HG02763 (cell line): ENCODE data around the gene LEMD2.

ENCODE experiments used
- ATAC-seq: cut with Tn5 transposase; IDR thresholded peaks from one replicate; pipeline ENCODE4 v1.9.1; 2021; ENCODE audit warnings: mild to moderate bottlenecking, moderate library complexity; ENCODE audit not compliant: unreplicated experiment

The LEMD2 gene

GRCh38 chr6:33725222-33725621 lies 63.7 kb downstream of the LEMD2 start:
- no peak for ATAC-seq

- ATAC-seq, result no peak
Observed at GRCh38 chr6:33724102-33725023, 64.6 kb downstream of the LEMD2 start.

DNA sequence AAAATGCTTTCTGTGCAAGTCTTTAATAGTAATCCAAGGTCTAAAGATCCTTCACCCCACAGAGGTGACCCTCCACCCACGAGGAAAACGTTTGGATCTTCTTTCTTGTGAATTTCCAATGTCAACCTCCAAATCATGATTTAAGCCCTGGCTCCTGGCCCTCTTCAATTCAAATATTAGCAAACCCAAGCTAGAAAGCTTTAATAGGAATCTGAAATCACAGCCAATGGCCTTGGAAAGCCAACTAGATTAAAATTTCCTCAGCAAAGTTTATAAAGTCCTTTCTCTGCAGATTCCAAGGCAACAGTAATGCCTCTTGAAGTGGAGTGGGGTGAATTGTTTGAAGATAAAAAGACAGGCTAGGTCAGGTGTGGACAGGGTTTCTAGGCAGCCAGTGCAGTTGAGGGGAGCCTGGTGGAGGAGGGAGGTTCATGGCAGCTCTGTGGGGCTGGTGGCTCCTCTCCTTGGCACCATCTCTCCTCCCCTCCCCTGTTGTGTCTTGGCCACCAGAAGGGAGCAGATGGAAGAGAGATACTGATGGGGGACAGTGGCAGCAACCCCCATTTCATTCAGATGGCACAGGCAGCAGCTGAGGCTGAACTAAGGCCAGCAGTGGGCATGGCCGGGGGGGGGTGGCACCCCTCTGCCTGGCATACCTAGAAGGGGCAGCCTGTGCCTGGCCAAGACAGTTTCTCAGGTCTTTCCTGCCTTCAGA lies 65.4 kb downstream of the LEMD2 start:
- no peak for ATAC-seq

DNA sequence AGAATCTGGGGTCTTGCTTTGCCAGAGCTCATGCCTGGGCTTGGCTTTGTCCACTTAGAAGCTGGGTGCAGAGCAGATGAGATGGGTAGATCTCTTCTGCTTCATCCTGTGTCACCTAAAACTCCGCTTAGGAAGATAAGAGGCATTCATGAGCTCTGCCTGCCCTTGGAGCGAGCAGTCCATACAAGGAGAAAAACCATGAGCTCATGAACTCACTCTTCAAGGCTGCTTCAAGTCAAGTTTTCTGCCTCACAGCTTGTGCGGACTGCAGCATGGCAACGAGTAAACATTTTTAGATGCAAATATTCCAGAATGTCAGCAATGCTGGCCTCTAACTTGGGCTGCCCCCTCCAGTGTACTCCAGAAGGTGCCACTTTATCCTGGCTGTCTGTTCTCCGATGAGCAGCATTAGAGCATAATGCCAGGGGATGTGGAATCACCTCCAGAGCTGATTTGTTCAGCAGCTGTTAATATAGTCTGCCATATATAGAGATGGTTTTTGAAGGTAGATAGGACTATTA lies 66.8 kb downstream of the LEMD2 start:
- no peak for ATAC-seq

DNA sequence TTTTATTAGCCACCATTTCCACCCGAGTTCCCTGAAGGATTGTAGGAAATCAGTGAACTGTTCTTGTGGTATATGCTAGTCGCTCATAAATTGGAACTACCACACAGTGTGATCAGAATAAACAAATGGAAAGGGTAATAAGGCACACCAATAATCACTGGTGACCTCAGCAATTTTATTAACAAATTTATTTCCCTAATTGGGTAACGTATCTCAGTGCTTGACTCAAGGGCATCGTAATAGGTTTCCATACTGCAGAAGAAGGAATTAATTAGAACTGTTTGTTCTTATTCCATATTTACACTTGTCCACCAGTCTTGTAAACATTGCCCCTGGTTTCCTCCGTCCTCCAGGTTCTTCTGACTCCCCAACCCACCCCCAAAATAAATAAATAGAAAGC lies 67.4 kb downstream of the LEMD2 start:
- ATAC-seq, result no peak
